HAP-1 (cell line): ENCODE data around the gene SAMD1.

Experiments used
- DNase-seq, 2 experiments: peaks; one replicate each; pipeline ENCODE4 v3.0.0-alpha.2; 2016 to 2020; ENCODE audit warnings: low spot score in 2 of 2
- H3K27me3 ChIP-seq: fragments of 250-450 bp; sonication (Bioruptor Pico); 2 replicates; pipeline ENCODE4 v1.5.1; 2020; ENCODE audit warnings: low read depth, mild to moderate bottlenecking, moderate library complexity
- H3K36me3 ChIP-seq: fragments of 250-450 bp; sonication (Bioruptor Pico); replicated peaks from 2 replicates; pipeline ENCODE4 v1.5.1; 2020; ENCODE audit warnings: mild to moderate bottlenecking
- H3K4me1 ChIP-seq: fragments of 250-450 bp; sonication (Bioruptor Pico); 2 replicates; pipeline ENCODE4 v1.5.1; 2020; ENCODE audit warnings: mild to moderate bottlenecking
- H3K4me3 ChIP-seq: fragments of 250-450 bp; sonication (Bioruptor Pico); 2 replicates; pipeline ENCODE4 v1.5.1; 2020; ENCODE audit warnings: mild to moderate bottlenecking, moderate library complexity
- H3K9me3 ChIP-seq: fragments of 250-450 bp; sonication (Bioruptor Pico); 2 replicates; pipeline ENCODE4 v1.5.1; 2020; ENCODE audit warnings: mild to moderate bottlenecking, moderate library complexity
- in situ Hi-C: fragments of 300-500 bp; cut with MboI; formaldehyde crosslinking; loops from 3 replicates; pipeline ENCODE4 v1.14.3; 2020; ENCODE audit warnings: low sequenced_read_pairs, inconsistent platforms, mixed read lengths

Gene SAMD1

DNA sequence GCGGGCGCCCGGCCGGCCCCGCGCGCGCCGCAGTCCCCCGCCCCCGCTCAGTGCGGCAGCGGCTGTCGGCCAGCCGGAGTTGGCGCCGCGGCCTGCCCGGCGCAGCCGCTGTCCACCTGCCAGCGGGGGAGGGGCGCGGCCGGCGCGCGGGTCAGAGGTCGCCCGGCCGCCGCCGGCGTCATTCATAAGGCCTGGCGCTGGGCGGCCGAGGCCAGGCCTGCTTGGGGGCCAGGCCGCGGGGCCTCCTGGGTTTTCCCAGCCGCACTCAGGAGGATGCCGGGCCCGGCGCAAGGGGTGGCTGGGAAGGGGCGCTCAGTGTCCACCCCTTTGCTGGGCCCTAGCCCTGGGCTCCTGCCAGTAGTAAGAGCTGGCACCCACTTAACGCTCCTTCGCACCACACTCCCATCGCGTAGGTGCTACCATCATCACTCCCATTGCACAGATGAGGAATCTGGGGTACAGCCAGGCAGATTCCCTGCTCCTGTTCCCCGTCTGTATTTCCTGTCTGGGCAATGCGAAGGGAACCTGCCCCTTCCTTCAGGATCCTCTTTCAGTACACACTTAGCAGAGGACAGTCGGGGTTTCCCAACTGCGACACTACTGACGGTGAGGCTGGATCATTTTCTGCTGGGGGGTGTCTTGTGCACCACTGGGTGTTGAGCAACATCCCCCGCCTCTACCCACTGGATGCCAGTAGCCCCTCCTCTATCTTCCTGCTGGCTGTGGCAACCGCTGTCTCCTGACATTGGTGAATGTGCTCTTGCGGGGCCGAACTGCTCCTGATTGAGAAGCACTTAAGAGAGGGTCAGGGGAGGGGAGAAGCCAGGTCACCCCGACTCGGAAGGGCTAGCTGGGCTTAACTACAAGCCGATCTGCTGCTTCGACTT, 27.9 kb upstream of the SAMD1 start:
- H3K27me3 ChIP-seq: no peaks in the 10 kb centered on the region
- no peaks in the 10 kb centered on the region for H3K9me3 ChIP-seq
- H3K4me3 ChIP-seq: peak overlapping the region; percentile 32
- in situ Hi-C loops: no loop called here
- H3K36me3 ChIP-seq: peaks cover 23% of the 10 kb centered on the region
- DNase-seq: no peak
- H3K4me1 ChIP-seq: peaks cover 12% of the 10 kb centered on the region

DNA sequence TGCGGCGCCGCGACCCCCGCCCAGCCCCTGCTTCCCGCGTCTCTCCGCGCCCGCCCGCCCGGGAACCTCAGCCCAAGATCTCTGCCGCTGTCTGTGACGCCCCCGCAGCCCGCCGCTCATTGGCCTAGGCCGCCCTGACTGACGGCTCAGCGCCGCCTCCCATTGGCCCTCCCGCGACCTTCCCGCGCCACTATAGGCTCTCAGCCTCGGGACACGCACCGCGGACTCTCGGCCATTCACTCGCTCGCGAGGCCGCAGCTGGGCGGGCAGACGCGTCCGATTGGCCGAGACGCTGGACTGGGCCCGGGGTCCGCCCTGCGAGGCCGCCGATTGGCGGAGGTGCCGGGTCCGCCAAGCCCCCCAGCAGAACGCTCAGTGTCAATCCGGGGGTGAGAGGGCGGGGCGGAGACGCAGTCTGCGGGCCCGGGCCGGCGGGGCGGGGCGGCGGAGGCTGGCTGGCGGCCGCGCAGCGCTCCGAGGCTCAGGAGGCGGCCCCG, 27.2 kb upstream of the SAMD1 start, which contains the start of gene PRKACA:
TSS of gene PRKACA (minus strand) at position 95 of the 497 bp plus-strand sequence. CDS start 215 bp downstream, outside the sequence.
- peak; percentile 97 to 98 for DNase-seq

DNA sequence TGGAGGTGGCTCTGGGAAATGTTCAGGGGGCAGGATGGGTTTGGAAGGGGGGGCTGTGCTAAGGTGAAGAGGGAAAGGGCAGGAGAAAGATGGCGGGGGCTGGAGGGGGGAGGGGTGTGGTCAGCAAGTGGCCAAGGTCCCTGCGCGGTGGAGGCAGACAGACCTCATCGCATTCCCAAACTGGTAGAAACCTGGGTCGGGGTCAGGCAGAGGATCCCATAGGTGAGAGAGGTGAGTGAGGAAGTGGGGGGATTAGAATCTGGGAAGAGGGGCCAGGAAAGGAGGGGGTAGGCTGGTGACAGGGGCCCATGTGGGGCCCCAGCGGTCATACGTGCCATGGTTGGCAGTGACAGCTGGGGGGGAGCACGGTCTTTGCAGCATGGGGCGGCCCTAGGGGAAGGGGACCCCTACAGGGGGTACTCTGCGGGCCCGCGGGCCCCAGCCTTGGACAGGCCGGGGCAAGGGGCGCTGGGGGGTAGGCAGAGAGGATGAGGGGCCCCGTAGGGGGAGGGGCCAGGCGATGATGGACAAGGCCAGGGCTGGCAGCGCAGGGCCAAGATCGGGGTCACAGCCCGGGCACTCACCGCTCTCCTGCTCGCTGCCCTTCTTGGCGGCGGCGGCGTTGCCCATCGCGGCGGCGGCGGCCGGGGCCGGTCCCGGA, 26.5 kb upstream of the SAMD1 start:
- Histone ChIP-seq H3K9me3 (no peaks in the 10 kb centered on the region), H3K4me1 (peaks cover 12% of the 10 kb centered on the region), H3K36me3 (peaks cover 19% of the 10 kb centered on the region), H3K4me3 (peak overlapping the region; percentile 74), H3K27me3 (no peaks in the 10 kb centered on the region)
- DNase-seq: peak in 1 of 2 experiments; percentile 32
- in situ Hi-C loops: no loop called here

More for the DNA sequence above, 27.2 kb upstream of the SAMD1 start, which contains the start of gene PRKACA:
- Histone ChIP-seq H3K9me3 (no peaks in the 10 kb centered on the region), H3K4me3 (peak within 1 kb of the TSS; percentile 74), H3K27me3 (no peaks in the 10 kb centered on the region), H3K36me3 (peaks cover 20% of the 10 kb centered on the region), H3K4me1 (peaks cover 12% of the 10 kb centered on the region)
- in situ Hi-C loops: no loop called here

DNA sequence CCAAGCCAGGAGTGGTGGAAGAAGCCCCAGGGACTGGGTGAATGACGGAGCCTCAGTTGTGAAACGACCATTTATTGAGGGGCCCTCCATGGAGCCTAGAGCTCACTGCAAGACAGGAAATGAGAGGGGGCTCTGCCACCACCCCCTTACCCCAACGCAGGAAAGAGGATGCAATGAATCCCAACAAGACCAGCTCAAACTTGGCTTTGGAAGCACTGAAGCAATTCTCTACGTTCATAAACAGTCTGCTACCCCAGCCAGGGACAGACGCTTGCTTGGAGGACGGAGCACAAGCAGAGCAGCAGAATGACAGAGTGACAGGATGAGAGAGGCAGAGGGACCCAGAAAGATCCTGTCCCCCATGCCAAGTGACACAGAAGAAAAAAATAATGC, 26.0 kb upstream of the SAMD1 start:
- Histone ChIP-seq H3K9me3 (no peaks in the 10 kb centered on the region), H3K4me1 (peaks cover 12% of the 10 kb centered on the region), H3K36me3 (peaks cover 19% of the 10 kb centered on the region), H3K4me3 (peak overlapping the region; percentile 74), H3K27me3 (no peaks in the 10 kb centered on the region)
- in situ Hi-C loops: no loop called here
- no peak for DNase-seq

GRCh38 chr19:14115756-14116155, 25.2 kb upstream of the SAMD1 start:
- no peak overlapping the region for H3K4me3 ChIP-seq
- in situ Hi-C loops: no loop called here
- peaks cover 15% of the 10 kb centered on the region for H3K36me3 ChIP-seq
- H3K4me1 ChIP-seq: peaks cover 12% of the 10 kb centered on the region
- DNase-seq: no peak
- no peaks in the 10 kb centered on the region for H3K27me3 ChIP-seq
- no peaks in the 10 kb centered on the region for H3K9me3 ChIP-seq

DNA sequence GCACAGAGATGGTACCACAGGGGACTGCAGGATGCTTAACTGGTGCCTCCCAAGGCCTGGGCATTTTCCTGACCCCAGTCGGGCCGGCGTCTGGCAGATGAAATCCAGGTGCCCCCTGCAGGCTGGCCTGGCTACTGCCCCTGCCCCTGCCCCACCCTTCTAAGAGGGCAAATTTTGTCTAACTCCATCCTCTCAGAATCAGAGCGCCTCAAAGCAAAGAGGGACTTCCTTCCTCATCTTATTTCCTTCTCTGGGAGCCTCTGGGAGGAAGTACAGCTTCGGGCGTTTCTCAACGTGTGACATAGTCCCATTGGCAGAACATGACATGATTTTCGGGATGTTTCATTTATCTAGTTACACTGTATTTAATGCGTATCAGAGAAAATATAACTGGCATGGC, 24.3 kb upstream of the SAMD1 start:
- Histone ChIP-seq H3K9me3 (no peaks in the 10 kb centered on the region), H3K4me3 (no peak overlapping the region), H3K36me3 (peaks cover 8% of the 10 kb centered on the region), H3K4me1 (peaks cover 12% of the 10 kb centered on the region), H3K27me3 (no peaks in the 10 kb centered on the region)
- DNase-seq: peak in 1 of 2 experiments; percentile 56
- in situ Hi-C loops: no loop called here

GRCh38 chr19:14114439-14114838, 23.9 kb upstream of the SAMD1 start:
- Histone ChIP-seq H3K4me1 (peaks cover 12% of the 10 kb centered on the region), H3K36me3 (peaks cover 4% of the 10 kb centered on the region), H3K4me3 (no peak overlapping the region), H3K27me3 (no peaks in the 10 kb centered on the region), H3K9me3 (no peaks in the 10 kb centered on the region)
- in situ Hi-C loops: no loop called here
- DNase-seq: no peak

DNA sequence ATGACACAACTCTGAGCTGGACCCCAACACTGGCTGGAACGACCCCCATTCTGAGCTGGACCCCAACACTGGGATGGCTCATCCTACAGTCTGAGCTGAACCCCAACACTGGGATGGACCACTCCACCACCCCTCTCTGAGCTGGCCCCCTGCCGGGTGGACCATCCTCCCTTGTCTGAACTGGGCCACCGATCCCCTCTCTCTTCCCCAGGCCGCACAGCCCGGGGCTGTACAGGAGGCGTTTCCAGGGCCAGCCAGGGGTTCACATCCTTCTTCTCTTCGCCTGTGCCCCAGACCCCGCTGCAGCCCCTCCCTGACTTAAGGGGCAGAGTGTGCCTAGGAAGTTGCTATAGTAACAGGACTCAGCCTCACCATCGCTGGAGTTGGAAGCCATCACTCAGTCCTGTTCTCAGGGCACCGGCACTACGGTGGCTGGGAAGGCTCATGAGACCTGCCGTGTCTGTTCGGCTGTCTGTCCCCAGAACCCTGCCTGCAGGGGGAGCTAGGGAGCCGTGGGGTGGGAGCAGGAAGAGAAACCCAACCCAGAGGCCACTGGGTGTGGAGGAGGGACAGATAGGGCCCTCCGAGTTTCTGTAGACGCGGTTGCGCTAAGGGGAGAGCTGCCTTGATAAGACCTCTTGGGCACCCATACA, 23.3 kb upstream of the SAMD1 start:
- no peak overlapping the region for H3K4me3 ChIP-seq
- H3K4me1 ChIP-seq: peaks cover 12% of the 10 kb centered on the region
- H3K36me3 ChIP-seq: peaks cover 4% of the 10 kb centered on the region; the same call in 1 of the 2 replicates
- H3K9me3 ChIP-seq: no peaks in the 10 kb centered on the region
- peak in 1 of 2 experiments; percentile 49 for DNase-seq
- in situ Hi-C loops: no loop called here
- no peaks in the 10 kb centered on the region for H3K27me3 ChIP-seq

DNA sequence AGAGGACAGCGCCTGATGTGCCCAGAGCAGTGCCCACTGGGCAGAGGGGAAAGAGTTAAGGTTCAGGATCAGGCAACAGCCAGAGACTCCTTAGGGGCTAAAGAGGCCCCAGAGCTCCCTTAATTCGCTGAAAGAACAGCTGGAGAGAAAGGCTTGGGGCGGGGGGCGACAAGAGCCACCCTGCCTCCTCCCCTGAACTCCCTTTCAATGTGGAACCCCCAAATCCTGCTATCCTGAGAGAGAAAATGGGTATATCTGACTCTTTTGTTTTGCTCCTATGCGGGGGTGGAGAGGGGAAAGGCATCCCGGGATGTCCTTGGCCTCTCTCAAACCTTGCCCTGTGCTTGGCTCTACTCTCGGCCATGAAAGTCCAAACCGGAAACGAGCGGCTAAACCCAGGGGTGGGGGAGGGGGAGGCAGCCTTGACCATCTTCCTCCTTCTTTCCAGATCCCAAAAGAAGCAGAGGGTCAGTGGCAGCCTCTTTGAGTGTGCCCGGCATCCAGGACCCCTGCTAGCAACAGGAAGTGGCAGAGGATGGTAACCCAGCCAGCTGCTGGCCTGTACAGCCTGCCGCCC, 22.3 kb upstream of the SAMD1 start:
- in situ Hi-C loops: no loop called here
- Histone ChIP-seq H3K9me3 (no peaks in the 10 kb centered on the region), H3K36me3 (no peaks in the 10 kb centered on the region), H3K27me3 (no peaks in the 10 kb centered on the region), H3K4me3 (no peak overlapping the region), H3K4me1 (peaks cover 6% of the 10 kb centered on the region)
- DNase-seq: no peak

GRCh38 chr19:14112051-14112808, 21.7 kb upstream of the SAMD1 start:
- Histone ChIP-seq H3K9me3 (no peaks in the 10 kb centered on the region), H3K4me3 (no peak overlapping the region), H3K36me3 (no peaks in the 10 kb centered on the region), H3K4me1 (peaks cover 6% of the 10 kb centered on the region), H3K27me3 (no peaks in the 10 kb centered on the region)
- in situ Hi-C loops: no loop called here
- no peak for DNase-seq

- DNase-seq: no peak
- H3K27me3 ChIP-seq: no peaks in the 10 kb centered on the region
- H3K9me3 ChIP-seq: no peaks in the 10 kb centered on the region
- no peaks in the 10 kb centered on the region; the same call in 1 of the 2 replicates for H3K36me3 ChIP-seq
- in situ Hi-C loops: no loop called here
- no peak overlapping the region for H3K4me3 ChIP-seq
- peaks cover 4% of the 10 kb centered on the region for H3K4me1 ChIP-seq
Observed at GRCh38 chr19:14111486-14111885, 20.9 kb upstream of the SAMD1 start.

- no peak overlapping the region for H3K4me3 ChIP-seq
- no peaks in the 10 kb centered on the region; the same call in 1 of the 2 replicates for H3K4me1 ChIP-seq
- in situ Hi-C loops: no loop called here
- H3K9me3 ChIP-seq: no peaks in the 10 kb centered on the region
- H3K27me3 ChIP-seq: no peaks in the 10 kb centered on the region
- peaks cover 2% of the 10 kb centered on the region; the same call in 1 of the 2 replicates for H3K36me3 ChIP-seq
- no peak for DNase-seq
Observed at GRCh38 chr19:14110650-14111049, 20.1 kb upstream of the SAMD1 start.
